H9 (cell line): ENCODE data around the gene MMP17. TPM values are rescaled to one million over a fixed set of nuclear protein-coding genes. Genes with fewer than 3 reads are reported as not detected.

Experiments used
- DNase-seq: peaks from one replicate; pipeline ENCODE4 v3.0.0-alpha.2; 2017
- H2AFZ ChIP-seq: one replicate; pipeline ENCODE4 v1.6.1; 2013; ENCODE audit warnings: mild to moderate bottlenecking, low read length, control low read depth, moderate library complexity
- H2AK5ac ChIP-seq: 2 replicates; pipeline ENCODE4 v1.6.1; 2013; ENCODE audit warnings: low read length, control low read depth, mixed read lengths; ENCODE audit not compliant: insufficient read length
- H2BK120ac ChIP-seq: one replicate; pipeline ENCODE4 v1.6.1; 2013; ENCODE audit warnings: low read depth, mild to moderate bottlenecking, low read length, control low read depth, inconsistent platforms; ENCODE audit not compliant: poor library complexity, severe bottlenecking
- H2BK12ac ChIP-seq: 2 replicates; pipeline ENCODE4 v1.6.1; 2013; ENCODE audit warnings: low read length, control low read depth, mixed read lengths, low read depth; ENCODE audit not compliant: insufficient read length
- H2BK15ac ChIP-seq: 2 replicates; pipeline ENCODE4 v1.6.1; 2013; ENCODE audit warnings: low read depth, low read length, control low read depth
- H2BK20ac ChIP-seq: one replicate; pipeline ENCODE4 v1.6.1; 2013; ENCODE audit warnings: low read depth, mild to moderate bottlenecking, low read length, control low read depth, inconsistent platforms; ENCODE audit not compliant: poor library complexity, severe bottlenecking
- H2BK5ac ChIP-seq: 2 replicates; pipeline ENCODE4 v1.6.1; 2013; ENCODE audit warnings: low read length, control low read depth, mixed read lengths; ENCODE audit not compliant: insufficient read length
- H3K14ac ChIP-seq: 2 replicates; pipeline ENCODE4 v1.6.1; 2013; ENCODE audit warnings: low read length, control low read depth; ENCODE audit not compliant: insufficient read depth
- H3K18ac ChIP-seq: 2 replicates; pipeline ENCODE4 v1.6.1; 2013; ENCODE audit warnings: low read depth, mild to moderate bottlenecking, mixed read lengths, low read length, control low read depth; ENCODE audit not compliant: insufficient read length
- H3K23ac ChIP-seq: 2 replicates; pipeline ENCODE4 v1.6.1; 2013; ENCODE audit warnings: low read length, control low read depth, mixed read lengths, low read depth; ENCODE audit not compliant: insufficient read length
- H3K23me2 ChIP-seq: 2 replicates; pipeline ENCODE4 v1.6.1; 2013; ENCODE audit warnings: low read depth, mild to moderate bottlenecking, mixed read lengths, low read length, control low read depth; ENCODE audit not compliant: insufficient read length, poor library complexity, severe bottlenecking
- H3K27ac ChIP-seq: 2 replicates; pipeline ENCODE4 v1.5.1; 2013; ENCODE audit warnings: low read length, control low read depth, mixed read lengths, low read depth; ENCODE audit not compliant: insufficient read length
- H3K27me3 ChIP-seq: 2 replicates; pipeline ENCODE4 v1.6.1; 2013; ENCODE audit warnings: low read length, control low read depth, inconsistent platforms; ENCODE audit not compliant: insufficient read depth
- H3K4ac ChIP-seq: 2 replicates; pipeline ENCODE4 v1.6.1; 2013; ENCODE audit warnings: low read depth, mild to moderate bottlenecking, control low read depth, inconsistent platforms, low read length, moderate library complexity
- H3K4me1 ChIP-seq: 2 replicates; pipeline ENCODE4 v1.6.1; 2013; ENCODE audit warnings: low read length, control low read depth, inconsistent platforms; ENCODE audit not compliant: insufficient read depth
- H3K4me2 ChIP-seq: 2 replicates; pipeline ENCODE4 v1.6.1; 2013; ENCODE audit warnings: low read length, control low read depth, mixed read lengths; ENCODE audit not compliant: insufficient read length, insufficient read depth
- H3K56ac ChIP-seq: 2 replicates; pipeline ENCODE4 v1.6.1; 2013; ENCODE audit warnings: low read depth, mild to moderate bottlenecking, mixed read lengths, low read length, control low read depth; ENCODE audit not compliant: insufficient read length
- H3K79me1 ChIP-seq: 2 replicates; pipeline ENCODE4 v1.6.1; 2013; ENCODE audit warnings: low read depth, mild to moderate bottlenecking, moderate library complexity, low read length, control low read depth, inconsistent platforms; ENCODE audit not compliant: insufficient read depth, poor library complexity, severe bottlenecking
- H3K79me2 ChIP-seq: 2 replicates; pipeline ENCODE4 v1.6.1; 2013; ENCODE audit warnings: low read length, control low read depth, inconsistent platforms; ENCODE audit not compliant: insufficient read depth
- H3K9ac ChIP-seq: 2 replicates; pipeline ENCODE4 v1.6.1; 2013; ENCODE audit warnings: low read length, control low read depth, mixed read lengths; ENCODE audit not compliant: insufficient read length; ENCODE audit errors: extremely low read depth
- H3K9me3 ChIP-seq: one replicate; pipeline ENCODE4 v1.6.1; 2013; ENCODE audit warnings: low read depth, low read length, inconsistent platforms; ENCODE audit not compliant: control insufficient read depth
- H3T11ph ChIP-seq: one replicate; pipeline ENCODE4 v1.6.1; 2013; ENCODE audit warnings: mild to moderate bottlenecking, low read length, control low read depth, inconsistent platforms
- H4K20me1 ChIP-seq: one replicate; pipeline ENCODE4 v1.6.1; 2013; ENCODE audit not compliant: control insufficient read depth, insufficient read length, insufficient read depth
- H4K5ac ChIP-seq: 2 replicates; pipeline ENCODE4 v1.6.1; 2013; ENCODE audit warnings: low read depth, mild to moderate bottlenecking, mixed read lengths, low read length, control low read depth; ENCODE audit not compliant: insufficient read length
- H4K8ac ChIP-seq: replicated peaks from 2 replicates; pipeline ENCODE4 v1.6.1; 2013; ENCODE audit warnings: low read length, control low read depth, mixed read lengths, low read depth; ENCODE audit not compliant: insufficient read length
- H4K91ac ChIP-seq: 2 replicates; pipeline ENCODE4 v1.6.1; 2013; ENCODE audit warnings: low read depth, mild to moderate bottlenecking, moderate library complexity, mixed read lengths, low read length, control low read depth; ENCODE audit not compliant: insufficient read length
- H3K27ac Mint-ChIP-seq, 3 experiments: 2 replicates in 2 of 3; 3 replicates in 1 of 3; pipeline ENCODE4 v1.8.0; 2020 to 2021; ENCODE audit warnings: mixed read lengths in 3 of 3, mild to moderate bottlenecking in 1 of 3, moderate library complexity in 1 of 3
- H3K27me3 Mint-ChIP-seq: 2 replicates; pipeline ENCODE4 v1.8.0; 2021; ENCODE audit warnings: low read depth, mild to moderate bottlenecking, moderate library complexity, mixed read lengths
- H3K36me3 Mint-ChIP-seq, 3 experiments: 2 replicates in 2 of 3; 3 replicates in 1 of 3; pipeline ENCODE4 v1.8.0; 2020 to 2021; ENCODE audit warnings: low read depth in 3 of 3, mixed read lengths in 3 of 3; ENCODE audit not compliant: insufficient read depth in 1 of 3
- H3K4me1 Mint-ChIP-seq, 2 experiments: 2 replicates each; pipeline ENCODE4 v1.8.0; 2020; ENCODE audit warnings: mixed read lengths in 2 of 2
- H3K4me3 Mint-ChIP-seq, 2 experiments: 2 replicates in 1 of 2; 3 replicates in 1 of 2; pipeline ENCODE4 v1.8.0; 2020 to 2021; ENCODE audit warnings: mild to moderate bottlenecking in 2 of 2, mixed read lengths in 2 of 2, moderate library complexity in 1 of 2
- H3K9me3 Mint-ChIP-seq, 2 experiments: 2 replicates in 1 of 2; 3 replicates in 1 of 2; pipeline ENCODE4 v1.8.0; 2020; ENCODE audit warnings: mild to moderate bottlenecking in 2 of 2, mixed read lengths in 2 of 2, moderate library complexity in 1 of 2
- CTCF ChIP-seq: fragments of 200-600 bp; sonication (generic); conservative IDR thresholded peaks from 3 replicates; pipeline ENCODE4 v1.8.0; 2021; ENCODE audit warnings: antibody characterized with exemption, mild to moderate bottlenecking
- WGBS: extraction: QIAGEN DNeasy Blood & Tissue Kit; methylation state at CpG from one replicate; pipeline ENCODE4 v1.1.7; 2013; ENCODE audit warnings: missing lambda C conversion rate, low lambda C conversion rate, mixed read lengths; ENCODE audit not compliant: insufficient read length; ENCODE audit errors: extremely low coverage; 5-methylcytosine and 5-hydroxymethylcytosine counted together
- total RNA-seq: library from RNA; stranded (reverse); gene quantifications from 2 replicates; pipeline ENCODE4 v1.2.1, GENCODE V29; 2021

The MMP17 gene
- total RNA-seq, 1 experiment from 2014 or later = 14.8 TPM

DNA sequence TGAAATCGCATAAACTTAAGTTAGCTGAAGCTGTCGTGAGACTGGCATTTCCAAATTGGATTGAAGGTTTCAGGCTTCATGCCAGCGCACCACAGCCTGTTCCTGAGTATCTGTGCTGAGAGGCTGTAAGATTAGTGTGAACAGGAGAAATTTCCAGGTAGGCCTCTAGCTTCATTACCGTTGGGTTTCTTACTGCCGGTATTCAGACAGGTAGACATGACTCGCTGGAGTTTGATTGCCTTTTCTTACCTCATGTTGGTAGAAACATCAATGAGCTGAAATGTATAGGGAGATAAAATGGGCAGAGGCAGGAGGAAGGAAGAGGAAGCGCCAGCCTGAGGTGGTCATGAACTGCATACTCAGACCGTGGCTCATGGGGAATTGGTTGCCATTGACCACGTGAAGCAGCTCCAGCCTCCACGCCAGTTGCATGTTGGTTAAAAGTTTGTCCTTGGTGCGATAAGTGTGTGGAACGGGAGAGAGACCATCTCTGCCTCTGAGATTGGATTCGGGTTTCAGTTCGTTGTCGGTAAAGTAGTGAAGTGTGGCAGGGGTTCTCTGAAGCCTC is 42.3 kb upstream of the MMP17 start:
- Histone ChIP-seq H2BK120ac (no peak overlapping the region), H3K9me3 (no peaks in the 10 kb centered on the region), H3T11ph (no peak overlapping the region), H3K79me2 (no peaks in the 10 kb centered on the region), H3K27ac (no peak overlapping the region), H3K9ac (no peak overlapping the region), H2BK12ac (no peak overlapping the region), H4K5ac (peak overlapping the region; percentile 6), H4K91ac (no peak overlapping the region), H3K79me1 (no peaks in the 10 kb centered on the region), H4K20me1 (no peaks in the 10 kb centered on the region), H3K27me3 (no peaks in the 10 kb centered on the region), H2BK5ac (no peak overlapping the region), H3K23me2 (no peaks in the 10 kb centered on the region), H2AFZ (no peak overlapping the region), H2AK5ac (no peak overlapping the region), H3K4me2 (no peak overlapping the region), H4K8ac (no peak overlapping the region), H2BK15ac (no peak overlapping the region), H3K18ac (no peak overlapping the region), H3K56ac (no peak overlapping the region), H3K23ac (no peak overlapping the region), H3K4ac (no peak overlapping the region), H3K14ac (no peak overlapping the region), H3K4me1 (peaks cover 6% of the 10 kb centered on the region; the same call in 1 of the 2 replicates), H2BK20ac (no peak overlapping the region)
- no peak for DNase-seq
- peaks cover 29 to 54% (median 38%) of the 10 kb centered on the region in 3 experiments for H3K36me3 Mint-ChIP-seq
- peak overlapping the region; percentile 49 to 93 (median 86); a peak in 6 of 7 replicates for H3K27ac Mint-ChIP-seq
- no CpG with 5 or more reads among the region's 15 CpGs for WGBS
- H3K27me3 Mint-ChIP-seq = no peaks in the 10 kb centered on the region
- H3K4me3 Mint-ChIP-seq = peak overlapping the region in 1 of 2 experiments; percentile 30; a peak in 2 of 5 replicates
- 0 out of 5 replicates have a peak, but pooled peaks cover 0 to 4% of the 10 kb centered on the region in 2 experiments for H3K9me3 Mint-ChIP-seq
- no peak for TF ChIP-seq CTCF
- H3K4me1 Mint-ChIP-seq = peaks cover 27 to 28% of the 10 kb centered on the region in 2 experiments
